ENCODE data around the gene ATP10B. TPM values are rescaled to one million over a fixed set of nuclear protein-coding genes. Genes with fewer than 3 reads are reported as not detected.

The ATP10B gene
- total and polyA plus RNA-seq, 2 donors: 0.22 to 3.4 TPM

- WGBS: 90% methylated on average over 4 of the region's 4 CpGs
- H3K27ac ChIP-seq (ENCODE audit: low read depth): no peak overlapping the region
- no peaks in the 10 kb centered on the region for H3K4me1 ChIP-seq (ENCODE audit: insufficient read depth)
- H3K36me3 ChIP-seq (ENCODE audit: insufficient read depth): no peaks in the 10 kb centered on the region
- no peak for DNase-seq (ENCODE audit: extremely low spot score)
- no peak overlapping the region for H3K4me3 ChIP-seq (ENCODE audit: low read depth, low read length)
Observed at GRCh38 chr5:160767062-160767461, 84.9 kb downstream of the ATP10B start.

- WGBS: 79% methylated on average over 3 of the region's 3 CpGs
- Histone ChIP-seq H3K4me3 (ENCODE audit: low read depth, low read length) (no peak overlapping the region), H3K36me3 (ENCODE audit: insufficient read depth) (no peaks in the 10 kb centered on the region), H3K4me1 (ENCODE audit: insufficient read depth) (no peaks in the 10 kb centered on the region), H3K27ac (ENCODE audit: low read depth) (no peak overlapping the region)
- no peak for DNase-seq (ENCODE audit: extremely low spot score)
Observed at GRCh38 chr5:160760008-160760407, 92.0 kb downstream of the ATP10B start.

DNA sequence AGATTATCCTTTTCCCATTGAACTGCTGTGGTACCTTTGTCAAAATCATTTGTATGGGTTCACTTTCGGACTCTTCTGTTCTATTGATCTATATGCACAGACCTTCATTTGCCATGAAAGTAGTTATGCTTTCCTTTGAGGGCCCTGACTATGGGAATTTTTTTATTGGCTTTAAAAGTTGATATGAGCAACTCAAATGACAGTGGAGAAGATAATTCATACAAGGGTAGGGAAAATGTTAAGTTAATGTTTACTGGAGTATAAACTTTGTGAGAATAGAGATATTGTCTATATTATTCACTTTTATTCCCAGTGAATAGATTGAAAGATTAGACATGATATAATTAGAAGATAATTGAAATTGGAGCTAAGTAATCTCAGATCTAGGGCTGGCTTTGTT is 94.8 kb downstream of the ATP10B start:
- no peak for DNase-seq (ENCODE audit: extremely low spot score)
- Histone ChIP-seq H3K4me3 (ENCODE audit: low read depth, low read length) (no peak overlapping the region), H3K4me1 (ENCODE audit: insufficient read depth) (no peaks in the 10 kb centered on the region), H3K36me3 (ENCODE audit: insufficient read depth) (no peaks in the 10 kb centered on the region), H3K27ac (ENCODE audit: low read depth) (no peak overlapping the region)
- 1% methylated on average over 1 of the region's 1 CpG for WGBS

- no peak for DNase-seq (ENCODE audit: extremely low spot score)
- Histone ChIP-seq H3K4me3 (ENCODE audit: low read depth, low read length) (no peak overlapping the region), H3K27ac (ENCODE audit: low read depth) (no peak overlapping the region), H3K36me3 (ENCODE audit: insufficient read depth) (no peaks in the 10 kb centered on the region), H3K4me1 (ENCODE audit: insufficient read depth) (no peaks in the 10 kb centered on the region)
- WGBS: 68% methylated on average over 4 of the region's 4 CpGs
Observed at GRCh38 chr5:160750938-160751657, 100.9 kb downstream of the ATP10B start.

DNA sequence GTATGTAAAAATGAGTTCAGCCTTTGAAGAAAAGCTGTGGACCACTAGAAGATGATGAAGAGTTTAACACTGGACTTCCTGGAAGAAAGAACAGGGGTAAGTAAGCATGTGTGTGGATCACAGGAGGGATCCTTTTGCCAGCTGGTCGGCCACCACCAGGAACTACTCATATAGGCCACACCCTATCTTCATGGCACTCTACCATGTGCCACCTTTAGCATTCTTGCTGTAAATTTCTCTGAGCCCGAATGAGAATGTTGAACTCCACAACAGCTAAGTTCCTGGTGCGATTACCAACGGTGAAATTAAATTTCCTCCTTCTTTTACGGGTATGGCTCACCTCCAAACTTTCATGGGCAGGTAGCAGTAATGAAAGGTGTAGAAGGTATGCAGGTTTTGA is 102.3 kb downstream of the ATP10B start:
- WGBS: 94% methylated on average over 5 of the region's 5 CpGs
- no peak overlapping the region for H3K27ac ChIP-seq (ENCODE audit: low read depth)
- no peaks in the 10 kb centered on the region for H3K36me3 ChIP-seq (ENCODE audit: insufficient read depth)
- H3K4me1 ChIP-seq (ENCODE audit: insufficient read depth): no peaks in the 10 kb centered on the region
- no peak for DNase-seq (ENCODE audit: extremely low spot score)
- no peak overlapping the region for H3K4me3 ChIP-seq (ENCODE audit: low read depth, low read length)

- H3K27ac ChIP-seq (ENCODE audit: low read depth): no peak overlapping the region
- 91% methylated on average over 3 of the region's 3 CpGs for WGBS
- H3K36me3 ChIP-seq (ENCODE audit: insufficient read depth): no peaks in the 10 kb centered on the region
- H3K4me3 ChIP-seq (ENCODE audit: low read depth, low read length): no peak overlapping the region
- DNase-seq (ENCODE audit: extremely low spot score): no peak
- no peaks in the 10 kb centered on the region for H3K4me1 ChIP-seq (ENCODE audit: insufficient read depth)
Observed at GRCh38 chr5:160749026-160749425, 103.0 kb downstream of the ATP10B start.

- Histone ChIP-seq H3K4me1 (ENCODE audit: insufficient read depth) (no peaks in the 10 kb centered on the region), H3K36me3 (ENCODE audit: insufficient read depth) (no peaks in the 10 kb centered on the region), H3K27ac (ENCODE audit: low read depth) (no peak overlapping the region), H3K4me3 (ENCODE audit: low read depth, low read length) (no peak overlapping the region)
- WGBS: 42% methylated on average over 10 of the region's 10 CpGs
- DNase-seq (ENCODE audit: extremely low spot score): no peak
Observed at GRCh38 chr5:160747987-160748386, 104.0 kb downstream of the ATP10B start.

- H3K4me1 ChIP-seq (ENCODE audit: insufficient read depth): no peaks in the 10 kb centered on the region
- H3K4me3 ChIP-seq (ENCODE audit: low read depth, low read length): no peak overlapping the region
- 98% methylated on average over 1 of the region's 1 CpG for WGBS
- H3K27ac ChIP-seq (ENCODE audit: low read depth): no peak overlapping the region
- DNase-seq (ENCODE audit: extremely low spot score): no peak
- no peaks in the 10 kb centered on the region for H3K36me3 ChIP-seq (ENCODE audit: insufficient read depth)
Observed at GRCh38 chr5:160747559-160747958, 104.5 kb downstream of the ATP10B start.

DNA sequence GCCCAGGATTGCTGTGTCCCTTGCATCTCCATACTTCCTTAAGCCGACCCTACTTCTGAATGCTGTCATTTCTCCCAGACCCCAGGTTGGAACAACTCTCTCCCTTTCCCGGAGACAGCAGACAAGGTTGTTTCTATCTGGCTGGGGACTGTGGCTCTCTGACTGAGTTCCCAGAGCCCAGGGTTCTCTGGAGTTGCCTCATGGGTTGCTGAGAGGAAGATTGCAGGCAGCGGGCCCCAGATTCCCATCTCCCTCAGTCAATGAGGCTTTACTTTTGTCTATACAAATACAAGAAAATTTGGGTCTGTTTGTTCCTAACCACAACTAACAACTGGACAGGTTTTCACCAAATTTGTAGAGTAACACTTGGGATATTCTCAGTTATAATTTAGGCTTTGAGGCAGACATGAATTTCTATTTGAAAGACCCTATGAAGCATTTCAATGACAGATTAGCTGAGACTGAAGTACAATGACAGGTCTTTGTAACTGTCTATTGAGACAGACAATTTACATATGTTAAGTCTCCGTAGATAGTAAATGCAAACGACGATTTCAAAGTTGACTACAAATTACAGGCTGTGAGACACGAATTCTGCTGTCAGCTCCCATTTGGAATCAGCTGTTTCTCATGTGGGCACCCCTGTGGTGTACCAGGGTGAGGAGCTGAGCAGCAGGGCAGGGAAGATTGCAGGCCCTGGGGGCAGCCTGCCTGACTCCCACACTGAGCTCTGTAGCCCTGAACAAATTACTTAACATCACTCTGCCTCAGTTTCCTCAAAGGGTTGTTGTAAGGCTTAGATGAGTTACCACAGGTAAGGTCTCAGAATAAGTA is 107.5 kb downstream of the ATP10B start:
- Histone ChIP-seq H3K36me3 (ENCODE audit: insufficient read depth) (no peaks in the 10 kb centered on the region), H3K27ac (ENCODE audit: low read depth) (no peak overlapping the region), H3K4me1 (ENCODE audit: insufficient read depth) (no peaks in the 10 kb centered on the region), H3K4me3 (ENCODE audit: low read depth, low read length) (no peak overlapping the region)
- DNase-seq (ENCODE audit: extremely low spot score): no peak
- 65% methylated on average over 7 of the region's 7 CpGs for WGBS

DNA sequence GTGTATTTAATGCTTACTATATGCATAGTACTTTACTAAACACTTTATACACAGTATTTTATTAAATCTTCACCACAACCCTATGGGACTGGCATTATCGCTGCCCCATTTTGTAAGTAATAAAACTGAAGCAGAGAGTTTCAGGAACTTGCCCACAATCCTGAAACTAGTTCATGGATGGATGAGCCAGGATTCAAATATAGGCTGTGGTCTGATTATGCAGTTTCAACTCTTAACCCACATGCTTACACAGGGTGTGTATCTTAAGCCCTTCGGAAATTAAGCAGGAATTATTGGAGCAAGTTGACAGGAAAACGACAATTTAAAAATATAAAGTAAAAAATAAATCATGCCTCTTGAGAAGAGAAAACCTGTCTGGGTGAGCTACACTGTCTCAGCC is 109.0 kb downstream of the ATP10B start:
- Histone ChIP-seq H3K4me3 (ENCODE audit: low read depth, low read length) (no peak overlapping the region), H3K4me1 (ENCODE audit: insufficient read depth) (no peaks in the 10 kb centered on the region), H3K27ac (ENCODE audit: low read depth) (no peak overlapping the region), H3K36me3 (ENCODE audit: insufficient read depth) (no peaks in the 10 kb centered on the region)
- WGBS: 82% methylated on average over 3 of the region's 3 CpGs
- DNase-seq (ENCODE audit: extremely low spot score): no peak

GRCh38 chr5:160742446-160742845 is 109.6 kb downstream of the ATP10B start:
- Histone ChIP-seq H3K4me1 (ENCODE audit: insufficient read depth) (no peaks in the 10 kb centered on the region), H3K4me3 (ENCODE audit: low read depth, low read length) (no peak overlapping the region), H3K27ac (ENCODE audit: low read depth) (no peak overlapping the region), H3K36me3 (ENCODE audit: insufficient read depth) (no peaks in the 10 kb centered on the region)
- 85% methylated on average over 1 of the region's 1 CpG for WGBS
- DNase-seq (ENCODE audit: extremely low spot score): no peak

GRCh38 chr5:160727296-160727997 is 124.6 kb downstream of the ATP10B start:
- 56% methylated on average over 4 of the region's 4 CpGs for WGBS

DNA sequence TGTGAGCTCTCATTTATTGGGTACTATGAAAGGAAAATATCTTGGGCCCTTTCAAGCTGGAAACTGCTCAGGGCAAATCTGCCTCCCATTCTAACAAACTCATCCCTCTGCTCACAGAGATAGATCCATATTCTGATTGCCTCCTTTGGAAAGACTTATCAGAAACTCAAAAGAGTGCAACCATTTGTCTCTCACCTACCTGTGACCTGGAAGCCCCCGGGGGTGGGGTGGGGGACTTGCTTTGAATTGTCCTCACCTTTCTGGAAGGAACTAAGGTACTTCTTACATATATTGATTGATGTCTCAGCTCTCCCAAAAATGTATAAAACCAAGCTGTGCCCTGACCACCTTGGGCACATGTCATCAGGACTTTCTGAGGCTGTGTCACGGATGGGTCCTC is 125.3 kb downstream of the ATP10B start:
- DNase-seq (ENCODE audit: extremely low spot score): no peak
- Histone ChIP-seq H3K4me1 (ENCODE audit: insufficient read depth) (no peaks in the 10 kb centered on the region), H3K27ac (ENCODE audit: low read depth) (no peak overlapping the region), H3K36me3 (ENCODE audit: insufficient read depth) (no peaks in the 10 kb centered on the region), H3K4me3 (ENCODE audit: low read depth, low read length) (no peak overlapping the region)
- WGBS: 48% methylated on average over 2 of the region's 2 CpGs

More at GRCh38 chr5:160727296-160727997, 124.6 kb downstream of the ATP10B start:
- DNase-seq (ENCODE audit: extremely low spot score): no peak
- Histone ChIP-seq H3K4me1 (ENCODE audit: insufficient read depth) (no peaks in the 10 kb centered on the region), H3K36me3 (ENCODE audit: insufficient read depth) (no peaks in the 10 kb centered on the region), H3K27ac (ENCODE audit: low read depth) (no peak overlapping the region), H3K4me3 (ENCODE audit: low read depth, low read length) (no peak overlapping the region)

- WGBS: 59% methylated on average over 3 of the region's 3 CpGs
- no peaks in the 10 kb centered on the region for H3K4me1 ChIP-seq (ENCODE audit: insufficient read depth)
- no peaks in the 10 kb centered on the region for H3K36me3 ChIP-seq (ENCODE audit: insufficient read depth)
- DNase-seq (ENCODE audit: extremely low spot score): no peak
- no peak overlapping the region for H3K27ac ChIP-seq (ENCODE audit: low read depth)
- no peak overlapping the region for H3K4me3 ChIP-seq (ENCODE audit: low read depth, low read length)
Observed at GRCh38 chr5:160720822-160721221, 131.2 kb downstream of the ATP10B start.

Measured in urinary bladder (tissue), 4 donors.